Suppressor macrophage (primary cell): ENCODE data around the gene NATD1.

Source experiments
- DNase-seq, 4 experiments: peaks; one replicate each; pipeline ENCODE4 v3.0.0-alpha.2; 2020 to 2022

NATD1 gene

DNA sequence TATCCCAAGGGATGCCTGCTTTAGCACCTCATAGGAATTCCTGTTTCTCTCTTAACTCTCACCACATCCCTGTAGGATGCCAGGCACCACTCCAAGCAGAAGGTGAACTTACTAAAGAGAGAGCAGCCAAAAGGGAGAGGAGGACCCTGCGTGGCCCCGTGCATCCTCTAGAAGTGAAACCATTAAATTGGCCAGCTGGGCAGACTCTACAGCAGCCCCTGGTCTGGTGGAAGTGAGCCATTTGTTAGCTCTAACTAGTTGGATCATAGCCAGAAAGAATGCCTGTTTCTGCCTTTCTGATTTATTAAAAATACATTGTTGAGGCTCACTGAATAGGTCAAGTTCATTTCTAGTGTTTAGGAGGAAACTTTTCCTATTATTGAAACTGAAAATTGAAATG lies 61.5 kb downstream of the NATD1 start:
- DNase-seq: no peak

- no peak for DNase-seq
These were observed 63.1 kb downstream of the NATD1 start for GRCh38 chr17:21190078-21190477.

DNA sequence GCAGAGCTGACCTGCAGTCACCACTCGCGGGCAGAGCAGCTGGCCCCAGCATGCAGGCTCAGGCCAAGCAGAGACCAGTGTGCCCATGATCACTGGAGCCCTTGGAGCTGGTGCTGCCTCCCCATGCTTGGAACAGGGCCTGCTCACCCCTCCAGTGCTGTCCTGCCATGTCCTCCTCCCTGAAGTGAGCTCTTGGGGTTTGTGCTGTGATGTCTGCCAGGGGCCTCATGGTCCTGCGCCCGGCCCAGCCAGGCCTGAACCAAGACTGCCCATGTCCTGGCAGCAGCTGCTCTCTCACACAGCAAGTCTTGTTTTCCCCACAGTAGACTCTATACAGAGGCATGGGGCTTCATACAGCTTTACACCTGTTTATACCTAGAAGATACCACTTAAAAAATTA lies 63.8 kb downstream of the NATD1 start:
- DNase-seq: no peak
